NCI-H2107 treated with DMSO at 0.1 percent for 48 hours (cell line): ENCODE results near the gene ROBO2.

Experiments used
- DNase-seq: peaks from one replicate; lab custom pipeline; 2025; ENCODE audit not compliant: unreplicated experiment; lab: John Stamatoyannopoulos, UW

ROBO2 gene

GRCh38 chr3:77321646-77322045 lies 281.7 kb downstream of the ROBO2 start:
- no peak for DNase-seq

DNA sequence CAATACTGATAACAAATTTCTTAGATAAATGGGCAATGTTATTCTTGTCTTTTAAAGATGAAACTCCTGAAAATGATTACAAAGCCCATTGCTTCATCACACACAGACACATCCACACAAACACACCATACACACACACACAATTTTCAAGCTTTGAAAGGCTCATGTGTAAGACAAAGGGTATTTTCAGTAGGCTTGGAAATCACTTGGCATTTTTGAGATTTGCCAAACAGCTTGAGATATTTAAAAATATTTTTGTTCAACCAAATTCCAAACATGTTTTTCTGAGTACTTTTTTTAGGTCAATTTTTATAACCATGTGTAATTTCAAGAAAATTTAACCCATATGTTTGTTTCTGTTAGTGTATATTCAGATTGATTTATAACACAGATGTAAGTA lies 283.7 kb downstream of the ROBO2 start:
- DNase-seq, result no peak

DNA sequence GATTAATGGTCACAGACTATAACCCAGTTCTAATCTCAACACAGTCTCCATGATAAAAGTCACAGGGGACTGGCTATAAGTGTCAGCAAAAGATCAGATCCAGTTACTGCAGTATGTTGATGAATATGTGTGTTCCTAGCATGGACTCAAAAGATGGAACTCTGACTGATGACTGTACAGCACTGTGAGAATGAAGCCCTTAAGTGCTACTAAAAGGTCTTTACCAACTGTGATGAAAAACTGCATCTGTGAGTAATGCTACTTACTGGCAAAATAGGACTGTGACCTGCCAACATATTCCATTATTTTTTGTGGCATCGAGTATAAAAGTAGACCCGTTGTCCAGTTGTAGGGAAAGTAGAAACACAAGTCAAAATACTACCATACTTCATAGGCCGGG lies 284.2 kb downstream of the ROBO2 start:
- DNase-seq, result no peak

- DNase-seq, result no peak
Measured at GRCh38 chr3:77325280-77325679, 285.4 kb downstream of the ROBO2 start.

DNA sequence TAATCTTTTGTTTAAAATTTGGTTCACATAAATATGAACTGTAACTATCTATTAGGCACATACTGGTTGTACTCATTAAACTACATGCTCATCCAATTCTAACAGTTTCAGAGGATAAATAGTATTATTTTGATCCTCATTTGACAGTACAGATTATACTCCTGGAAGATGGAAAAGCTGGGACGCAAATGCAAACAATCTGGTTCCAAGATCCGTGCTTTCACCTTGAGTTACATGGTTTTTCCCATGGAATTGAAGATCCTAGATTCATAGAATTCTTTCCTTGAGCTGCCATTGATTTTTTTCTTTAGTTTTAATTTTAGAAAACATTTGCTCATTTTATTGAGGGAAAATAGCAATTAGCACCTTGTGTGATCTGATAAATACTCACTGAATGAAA lies 285.8 kb downstream of the ROBO2 start:
- DNase-seq, result no peak

GRCh38 chr3:77326586-77326985 lies 286.7 kb downstream of the ROBO2 start:
- no peak for DNase-seq

- no peak for DNase-seq
Measured at GRCh38 chr3:77328690-77329089, 288.8 kb downstream of the ROBO2 start.

GRCh38 chr3:77329116-77329515 lies 289.2 kb downstream of the ROBO2 start:
- no peak for DNase-seq

- no peak for DNase-seq
Measured at GRCh38 chr3:77338195-77338594, 298.3 kb downstream of the ROBO2 start.

- DNase-seq, result no peak
Measured at GRCh38 chr3:77342027-77342426, 302.1 kb downstream of the ROBO2 start.

- peak; percentile 66 for DNase-seq
Measured at GRCh38 chr3:77342688-77343087, 302.8 kb downstream of the ROBO2 start.

DNA sequence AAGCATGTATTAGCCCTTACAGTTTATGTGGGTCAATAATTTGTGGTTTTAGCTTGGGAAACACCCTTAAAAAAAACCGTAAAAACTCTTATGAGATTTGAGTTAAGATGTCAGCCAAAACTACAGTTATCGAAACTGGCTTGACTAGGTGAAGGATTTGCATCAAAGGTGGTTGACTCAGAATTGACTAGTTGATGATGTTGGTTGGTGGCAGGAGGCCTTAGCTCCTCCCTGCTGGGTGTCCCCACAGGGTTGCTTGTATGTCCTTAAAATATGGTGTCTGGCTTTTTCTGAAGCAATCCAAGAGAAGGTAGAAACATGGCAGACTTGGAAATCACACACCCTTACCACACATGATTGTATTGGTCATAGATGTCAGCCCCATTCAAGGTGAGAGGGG lies 305.1 kb downstream of the ROBO2 start:
- no peak for DNase-seq

- no peak for DNase-seq
Measured at GRCh38 chr3:77348244-77348855, 308.5 kb downstream of the ROBO2 start.

GRCh38 chr3:77354958-77355357 lies 315.1 kb downstream of the ROBO2 start:
- DNase-seq, result no peak

- no peak for DNase-seq
Measured at GRCh38 chr3:77362936-77363335, 323.0 kb downstream of the ROBO2 start.

DNA sequence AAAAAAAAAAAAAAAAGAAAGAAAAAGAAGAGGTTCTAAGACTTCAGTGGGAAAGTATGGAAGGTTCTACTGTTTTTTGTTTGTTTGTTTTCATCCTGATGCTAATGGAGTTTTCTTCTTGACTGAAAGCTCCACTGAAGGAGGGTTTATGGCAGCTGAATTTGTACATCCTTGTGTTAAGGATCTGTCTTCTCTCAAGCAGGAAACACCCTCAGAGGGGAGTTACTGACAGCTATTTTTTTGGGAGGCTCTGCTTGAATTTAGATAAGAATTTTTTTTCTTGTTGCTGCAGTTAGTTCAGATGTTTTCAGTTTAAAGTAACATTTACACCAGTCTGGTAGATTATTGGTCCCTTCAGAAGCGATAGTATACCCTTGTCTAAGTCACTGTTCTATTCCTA lies 325.3 kb downstream of the ROBO2 start:
- no peak for DNase-seq

DNA sequence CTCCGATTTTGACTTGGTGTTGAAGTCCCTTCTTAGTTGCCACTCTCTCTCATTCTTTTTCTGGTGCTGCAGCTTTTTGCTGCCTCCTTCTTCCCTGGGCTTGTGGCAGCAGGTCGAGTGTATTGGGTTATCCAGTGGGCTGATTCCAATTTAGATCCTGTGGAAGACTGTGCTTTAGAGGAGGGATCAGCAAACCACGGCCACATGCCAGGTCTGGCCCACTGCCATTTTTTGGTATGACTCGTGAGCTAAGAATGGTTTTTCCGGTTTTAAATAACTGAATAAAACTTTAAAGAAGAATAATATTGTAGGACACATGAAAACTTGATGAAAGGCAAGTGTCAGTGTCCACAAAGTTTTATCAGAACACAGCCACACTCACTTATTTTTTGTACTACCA lies 330.5 kb downstream of the ROBO2 start:
- DNase-seq, result no peak

GRCh38 chr3:77372018-77372417 lies 332.1 kb downstream of the ROBO2 start:
- no peak for DNase-seq

DNA sequence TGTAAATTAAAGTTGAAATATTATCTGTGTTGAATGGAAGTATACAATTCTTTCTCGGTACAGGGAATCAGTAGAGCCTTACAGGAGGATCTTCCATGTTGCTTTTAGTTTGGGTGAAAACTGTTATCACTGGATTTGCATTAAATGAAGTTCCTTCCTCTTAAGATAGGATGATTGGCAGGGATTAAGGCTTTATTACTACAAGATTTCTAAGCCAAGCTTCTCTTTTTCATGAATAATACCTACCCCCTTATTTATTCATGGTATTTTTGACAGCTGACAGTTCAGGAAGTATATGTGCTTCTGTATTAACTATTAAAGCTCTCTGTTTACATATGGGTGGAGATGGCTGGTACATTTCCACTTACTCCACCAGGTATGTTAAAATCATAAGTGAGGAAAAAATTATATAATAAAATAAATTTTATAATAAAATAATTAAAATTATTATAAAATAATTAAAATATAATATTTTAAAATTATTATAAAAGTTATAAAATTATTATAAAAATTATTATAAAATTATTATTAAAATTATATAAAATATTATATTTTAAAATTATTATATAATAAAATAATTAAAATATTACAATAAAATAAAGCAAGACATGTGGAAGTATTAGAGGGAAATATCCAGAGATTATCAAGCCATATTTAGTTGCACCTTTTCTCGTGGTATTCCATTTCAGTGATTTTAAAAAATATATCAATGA lies 332.9 kb downstream of the ROBO2 start:
- DNase-seq, result no peak

GRCh38 chr3:77373619-77374018 lies 333.7 kb downstream of the ROBO2 start:
- no peak for DNase-seq

DNA sequence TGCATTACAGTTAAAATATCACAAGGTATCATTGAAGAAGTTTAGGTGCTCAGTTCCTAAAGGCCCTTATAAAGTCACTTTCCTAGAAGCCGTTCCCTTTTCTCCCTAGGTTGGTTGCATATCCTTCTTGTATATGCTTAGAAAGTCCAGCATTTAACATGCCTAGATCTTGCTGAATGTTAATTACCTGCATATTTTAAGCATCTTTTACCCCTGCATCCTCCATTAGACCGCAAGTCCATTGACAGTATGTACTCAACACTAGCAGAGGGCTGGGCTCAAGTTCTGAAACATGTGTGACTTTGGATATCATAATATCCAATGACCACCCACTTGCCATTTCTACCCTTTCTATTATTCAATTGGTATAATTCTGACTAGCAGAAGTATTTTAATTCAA lies 336.6 kb downstream of the ROBO2 start:
- no peak for DNase-seq

DNA sequence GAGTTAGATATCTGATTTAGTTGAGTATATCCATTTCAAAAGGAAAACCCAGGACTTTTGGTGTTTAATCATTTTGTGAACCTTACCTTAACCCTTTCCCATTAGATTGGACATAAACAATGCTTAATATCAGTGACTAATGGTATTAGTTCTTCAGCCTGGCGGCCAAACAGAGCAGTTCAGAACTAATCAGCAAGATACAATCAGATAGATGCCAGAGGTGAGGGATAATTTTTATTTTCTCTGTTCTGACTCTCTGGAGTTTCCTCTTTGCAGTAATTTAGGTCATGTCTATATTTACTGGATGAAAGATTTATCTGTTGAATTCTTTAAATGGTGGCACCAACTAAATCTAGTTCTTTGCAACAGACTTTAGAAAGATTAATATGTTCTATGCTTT lies 337.8 kb downstream of the ROBO2 start:
- no peak for DNase-seq

GRCh38 chr3:77380136-77380535 lies 340.2 kb downstream of the ROBO2 start:
- DNase-seq, result no peak
